NCI-H69 (cell line): ENCODE measurements around the gene EFNA3.

ENCODE experiments used
- DNase-seq: peaks from one replicate; lab custom pipeline; 2025; lab: John Stamatoyannopoulos, UW

Gene EFNA3

DNA sequence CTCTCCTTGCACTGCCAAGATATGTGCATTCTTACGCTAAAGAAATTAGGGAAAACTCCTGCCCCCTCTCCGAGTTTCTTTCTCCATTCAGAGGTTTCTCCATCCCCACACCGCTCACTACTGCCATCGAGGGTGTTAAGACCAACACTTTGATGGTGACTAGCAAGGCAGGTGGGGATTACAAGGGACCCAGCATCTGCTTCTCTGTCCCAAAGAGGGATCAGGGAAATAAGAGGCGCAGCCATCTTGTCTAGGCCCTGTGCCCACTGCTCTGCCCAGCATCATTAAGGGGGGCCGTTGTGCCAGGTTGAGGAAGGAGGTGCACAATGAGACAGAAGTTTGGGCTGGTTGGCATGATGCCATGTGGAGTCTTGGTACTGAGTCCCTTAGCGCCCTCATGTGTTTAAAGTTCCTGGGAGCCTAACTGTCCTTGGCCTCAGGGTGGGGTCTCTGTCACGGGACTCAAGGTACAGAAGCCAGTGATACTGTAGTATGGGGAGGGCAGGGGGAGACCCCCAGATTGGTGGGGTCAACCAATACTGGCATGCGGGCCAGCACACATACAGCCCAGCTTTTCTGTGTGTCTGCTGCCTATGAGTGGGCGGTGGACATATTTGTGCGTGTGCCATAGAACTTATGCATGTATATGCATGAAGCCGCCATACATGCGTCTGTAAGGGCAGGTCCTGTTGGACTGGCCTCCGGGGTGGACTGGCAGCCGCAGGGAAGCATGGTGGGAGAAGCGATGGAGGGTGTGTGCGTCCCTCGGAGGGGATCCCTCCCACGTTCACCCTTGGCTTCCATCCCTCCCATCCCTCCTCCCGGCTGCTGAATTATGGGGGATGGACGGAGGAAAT is 5.5 kb downstream of the EFNA3 start:
- DNase-seq = peak; percentile 72

DNA sequence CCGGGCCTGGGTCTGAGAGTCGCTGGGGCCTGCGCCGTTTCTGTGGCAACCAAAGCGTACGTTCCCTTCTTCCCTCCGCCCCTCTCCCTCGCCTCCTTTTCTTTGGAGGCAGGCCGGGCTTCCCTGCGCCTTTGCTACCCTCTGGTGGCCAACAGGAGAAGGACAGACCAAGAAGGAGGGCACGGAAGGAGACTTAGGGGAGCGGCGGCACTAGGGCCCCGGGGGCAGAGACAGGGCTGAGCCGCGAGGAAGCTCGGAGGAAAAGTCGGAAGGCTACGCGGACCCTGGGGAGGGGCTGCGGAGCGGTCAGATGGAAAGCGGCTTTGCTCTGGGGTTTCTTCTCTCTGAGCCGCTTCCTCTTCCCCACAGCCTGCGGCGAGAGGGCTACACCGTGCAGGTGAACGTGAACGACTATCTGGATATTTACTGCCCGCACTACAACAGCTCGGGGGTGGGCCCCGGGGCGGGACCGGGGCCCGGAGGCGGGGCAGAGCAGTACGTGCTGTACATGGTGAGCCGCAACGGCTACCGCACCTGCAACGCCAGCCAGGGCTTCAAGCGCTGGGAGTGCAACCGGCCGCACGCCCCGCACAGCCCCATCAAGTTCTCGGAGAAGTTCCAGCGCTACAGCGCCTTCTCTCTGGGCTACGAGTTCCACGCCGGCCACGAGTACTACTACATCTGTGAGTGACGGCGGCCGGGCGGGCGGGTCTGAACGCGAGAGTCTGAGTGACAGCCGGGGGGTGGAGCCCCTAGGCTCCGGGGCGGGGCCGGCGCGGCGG is 6.3 kb downstream of the EFNA3 start:
- DNase-seq = peak; percentile 97

DNA sequence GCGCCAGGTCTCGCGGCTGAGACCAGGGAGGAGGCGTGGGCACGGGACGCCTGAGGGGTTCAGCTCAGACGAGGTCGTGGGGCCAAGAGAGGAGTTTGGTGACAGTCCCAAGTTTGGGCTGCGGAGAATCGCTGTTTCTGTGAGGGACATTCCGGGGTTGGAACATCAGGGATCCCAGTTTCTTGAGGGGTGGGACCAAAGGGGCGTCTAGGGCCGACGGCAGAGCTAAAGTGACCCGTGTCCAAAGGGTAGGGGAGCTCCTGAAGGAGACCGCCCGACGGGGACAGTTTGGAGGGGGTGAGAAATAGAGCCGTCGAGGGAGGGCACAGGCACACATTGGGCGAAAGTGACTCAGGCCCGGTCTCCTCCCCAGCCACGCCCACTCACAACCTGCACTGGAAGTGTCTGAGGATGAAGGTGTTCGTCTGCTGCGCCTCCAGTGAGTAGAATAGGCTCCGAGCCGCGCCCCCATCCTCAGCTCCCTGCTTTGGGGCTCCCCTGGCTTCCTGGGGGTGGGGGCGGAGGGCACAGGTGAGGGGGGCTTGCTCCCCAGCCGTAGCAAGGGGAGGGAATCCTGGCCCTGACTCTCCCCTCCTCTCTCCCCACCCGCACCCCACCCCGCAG is 7.0 kb downstream of the EFNA3 start:
- DNase-seq = peak; percentile 76

DNA sequence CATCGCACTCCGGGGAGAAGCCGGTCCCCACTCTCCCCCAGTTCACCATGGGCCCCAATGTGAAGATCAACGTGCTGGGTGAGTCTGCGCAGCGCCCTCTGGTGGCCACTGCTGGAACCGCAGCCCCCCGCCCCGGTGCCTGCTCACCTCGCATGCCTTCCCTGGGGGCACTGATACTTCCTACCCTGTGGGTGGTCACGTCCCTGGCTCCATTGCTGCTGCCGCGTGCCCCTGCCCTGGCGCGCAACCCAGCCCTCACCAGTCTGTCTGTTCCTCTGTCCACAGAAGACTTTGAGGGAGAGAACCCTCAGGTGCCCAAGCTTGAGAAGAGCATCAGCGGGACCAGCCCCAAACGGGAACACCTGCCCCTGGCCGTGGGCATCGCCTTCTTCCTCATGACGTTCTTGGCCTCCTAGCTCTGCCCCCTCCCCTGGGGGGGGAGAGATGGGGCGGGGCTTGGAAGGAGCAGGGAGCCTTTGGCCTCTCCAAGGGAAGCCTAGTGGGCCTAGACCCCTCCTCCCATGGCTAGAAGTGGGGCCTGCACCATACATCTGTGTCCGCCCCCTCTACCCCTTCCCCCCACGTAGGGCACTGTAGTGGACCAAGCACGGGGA is 7.6 kb downstream of the EFNA3 start:
- peak; percentile 87 for DNase-seq

DNA sequence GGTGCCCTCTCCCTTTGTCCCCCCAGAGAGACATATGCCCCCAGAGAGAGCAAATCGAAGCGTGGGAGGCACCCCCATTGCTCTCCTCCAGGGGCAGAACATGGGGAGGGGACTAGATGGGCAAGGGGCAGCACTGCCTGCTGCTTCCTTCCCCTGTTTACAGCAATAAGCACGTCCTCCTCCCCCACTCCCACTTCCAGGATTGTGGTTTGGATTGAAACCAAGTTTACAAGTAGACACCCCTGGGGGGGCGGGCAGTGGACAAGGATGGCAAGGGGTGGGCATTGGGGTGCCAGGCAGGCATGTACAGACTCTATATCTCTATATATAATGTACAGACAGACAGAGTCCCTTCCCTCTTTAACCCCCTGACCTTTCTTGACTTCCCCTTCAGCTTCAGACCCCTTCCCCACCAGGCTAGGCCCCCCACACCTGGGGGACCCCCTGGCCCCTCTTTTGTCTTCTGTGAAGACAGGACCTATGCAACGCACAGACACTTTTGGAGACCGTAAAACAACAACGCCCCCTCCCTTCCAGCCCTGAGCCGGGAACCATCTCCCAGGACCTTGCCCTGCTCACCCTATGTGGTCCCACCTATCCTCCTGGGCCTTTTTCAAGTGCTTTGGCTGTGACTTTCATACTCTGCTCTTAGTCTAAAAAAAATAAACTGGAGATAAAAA is 8.4 kb downstream of the EFNA3 start:
- no peak for DNase-seq

DNA sequence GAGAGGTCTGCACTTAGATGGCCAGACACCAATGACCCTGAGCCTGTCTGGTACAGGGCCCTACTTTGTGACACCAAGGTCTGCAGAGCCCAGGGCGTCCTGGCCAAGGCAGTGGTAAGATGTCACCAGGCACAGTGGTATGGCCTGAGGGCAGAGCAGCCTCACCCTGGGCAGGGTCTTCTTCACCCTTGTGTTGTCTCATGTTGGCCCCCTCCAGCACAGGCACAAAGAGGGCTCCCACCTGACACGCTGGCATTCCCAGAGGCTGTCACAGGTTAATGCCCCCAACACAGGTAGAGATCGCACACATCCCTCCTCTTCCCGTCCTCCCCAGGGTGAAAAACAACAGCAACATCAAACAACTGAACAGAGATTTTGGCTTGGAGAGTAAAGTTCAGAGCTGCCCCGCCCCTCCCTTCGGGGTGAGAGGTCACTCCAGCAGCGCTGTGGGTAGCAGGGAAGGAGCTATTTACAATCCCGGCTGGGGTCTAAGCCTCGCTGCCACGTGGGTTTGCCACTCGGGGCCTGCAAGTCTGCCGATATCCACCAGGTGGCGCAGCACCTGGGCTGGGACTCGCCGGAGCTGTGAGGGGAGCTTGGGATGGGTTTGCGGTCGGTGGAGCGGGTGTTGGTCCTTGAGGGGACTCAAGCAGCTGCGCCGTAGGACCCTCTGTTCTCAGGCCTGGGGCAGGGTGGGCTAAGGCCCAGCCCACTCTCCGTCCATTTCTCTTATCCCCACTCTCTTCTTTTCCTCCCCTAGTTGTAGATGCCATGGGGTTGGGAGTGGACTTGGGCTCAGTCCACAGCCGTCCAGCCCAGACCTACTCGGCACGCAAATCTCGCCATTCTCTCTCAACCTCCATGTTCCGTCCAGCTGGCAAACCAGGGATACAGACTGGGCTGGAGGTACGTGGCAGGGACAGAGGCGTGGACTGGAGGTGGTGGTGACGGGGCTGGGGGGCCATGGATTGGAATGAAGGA is 12.7 kb downstream of the EFNA3 start:
- DNase-seq = peak; percentile 88

DNA sequence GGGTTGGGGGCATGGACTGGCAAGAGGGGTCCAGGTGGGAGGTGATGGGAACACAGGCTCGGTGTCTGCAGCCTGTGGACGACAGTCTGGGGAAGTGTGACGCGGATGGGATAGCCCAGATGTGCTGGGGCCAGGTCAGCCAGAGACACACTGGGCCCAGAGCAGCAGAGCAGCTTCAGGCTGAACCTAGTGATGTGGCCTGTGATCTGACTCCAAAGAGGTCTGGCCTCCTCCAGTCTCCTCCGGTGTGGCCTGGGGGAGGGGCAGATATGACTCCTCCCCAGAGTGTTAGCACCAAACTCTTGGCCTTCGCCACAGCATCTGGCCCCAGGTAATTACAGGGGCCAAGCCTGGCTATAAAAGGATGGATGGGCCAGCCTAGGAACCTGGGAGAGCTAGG is 13.5 kb downstream of the EFNA3 start:
- DNase-seq = no peak

DNA sequence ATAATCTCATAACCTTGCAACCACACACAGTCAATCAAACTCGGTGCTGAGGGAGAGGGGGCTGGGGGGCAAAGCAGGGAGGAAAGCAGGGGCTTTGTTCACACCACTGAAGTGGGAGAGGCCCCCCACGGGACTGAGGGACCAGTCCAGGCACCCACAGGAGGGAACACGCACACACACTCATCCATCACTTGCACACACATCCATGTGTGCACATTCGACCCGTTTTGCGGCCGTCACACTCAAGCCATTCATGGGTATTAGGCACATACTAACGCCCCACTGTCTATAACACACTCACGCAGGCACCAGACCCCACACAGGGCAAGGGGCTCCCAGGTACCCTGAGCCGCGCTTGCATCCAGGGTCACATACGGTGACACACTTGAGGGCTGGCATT is 14.0 kb downstream of the EFNA3 start:
- no peak for DNase-seq

DNA sequence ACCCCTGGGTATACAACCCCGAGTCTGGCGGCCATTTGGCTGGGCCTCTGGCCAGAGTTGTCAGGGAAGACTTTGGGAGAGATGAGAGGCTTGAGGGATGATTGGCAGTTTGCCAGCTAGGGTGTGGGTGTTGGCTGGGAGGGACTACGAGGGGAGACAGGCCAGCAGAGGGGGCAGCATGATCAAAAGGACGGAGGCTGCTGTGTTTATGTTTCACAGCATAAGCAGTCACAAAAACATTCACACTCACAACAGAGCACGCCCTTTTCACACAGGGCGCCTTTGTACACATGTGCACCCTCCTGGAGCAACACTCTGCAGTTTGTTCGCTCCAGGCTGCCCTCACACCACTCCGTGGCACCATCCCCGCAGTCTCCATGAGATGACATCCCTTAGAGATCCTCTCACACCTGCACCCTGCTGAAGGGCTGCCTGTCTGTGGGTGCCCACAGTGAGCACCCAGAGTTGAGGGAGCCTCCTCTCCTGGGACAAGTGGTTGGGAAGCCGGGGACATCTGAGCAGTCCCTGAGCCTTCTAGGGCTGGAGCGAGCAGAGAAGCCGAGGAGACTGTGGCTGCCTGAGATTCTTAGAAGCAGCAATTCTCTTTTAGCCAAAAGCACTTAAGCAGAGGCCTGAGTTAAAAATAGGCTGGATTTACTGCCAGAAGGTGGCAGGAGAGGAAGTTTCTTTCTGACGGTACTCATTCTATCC is 15.4 kb downstream of the EFNA3 start:
- peak; percentile 91 for DNase-seq

DNA sequence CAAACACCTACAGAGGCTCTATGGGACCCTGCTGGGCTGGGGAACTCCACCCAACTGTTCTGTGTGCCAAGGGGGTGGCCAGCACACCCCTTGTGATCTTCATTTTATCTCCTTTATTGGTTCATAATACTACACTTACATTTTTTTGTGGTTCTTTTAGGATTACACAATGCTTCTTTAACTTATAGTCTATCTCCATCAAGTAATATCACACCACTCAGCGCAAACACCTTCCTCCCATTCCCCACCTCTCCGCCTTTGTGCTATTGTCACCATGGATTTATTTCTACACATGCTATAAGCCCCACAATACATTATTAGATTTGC is 15.9 kb downstream of the EFNA3 start:
- DNase-seq = no peak

DNA sequence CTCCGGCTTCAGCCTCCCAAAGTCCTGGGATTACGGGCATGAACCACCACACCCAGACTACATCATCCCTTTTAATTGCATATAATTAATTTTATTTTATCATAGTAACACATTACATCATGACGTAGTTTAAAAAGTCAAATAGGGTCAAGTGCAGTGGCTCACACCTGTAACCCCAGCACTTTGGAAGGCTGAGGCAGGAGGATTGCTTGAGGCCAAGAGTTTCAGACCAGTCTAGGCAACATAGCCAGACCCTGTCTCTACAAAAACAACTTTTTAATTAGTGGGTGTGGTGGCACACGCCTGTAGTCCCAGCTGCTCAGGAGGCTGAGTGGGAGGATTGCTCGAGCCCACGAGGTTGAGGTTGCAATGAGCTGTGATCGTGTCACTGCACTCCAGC is 20.7 kb downstream of the EFNA3 start:
- DNase-seq = no peak

DNA sequence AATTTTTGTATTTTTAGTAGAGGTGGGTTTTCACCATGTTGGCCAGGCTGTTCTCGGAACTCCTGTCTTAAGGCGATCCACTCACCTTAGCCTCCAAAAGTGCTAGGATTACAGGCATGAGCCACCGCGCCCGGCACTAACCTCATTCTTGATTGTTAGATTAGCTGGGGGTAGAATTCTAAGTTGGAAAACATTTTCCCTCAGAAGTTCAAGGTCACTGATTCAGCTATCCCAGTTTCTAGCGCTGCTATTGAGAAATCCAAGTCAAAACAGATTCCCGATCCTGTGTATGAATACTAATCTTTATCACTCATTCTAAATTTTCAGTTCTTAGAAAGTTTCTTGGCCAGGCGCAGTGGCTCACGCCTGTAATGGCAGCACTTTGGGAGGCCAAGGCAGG is 24.7 kb downstream of the EFNA3 start:
- DNase-seq = no peak

DNA sequence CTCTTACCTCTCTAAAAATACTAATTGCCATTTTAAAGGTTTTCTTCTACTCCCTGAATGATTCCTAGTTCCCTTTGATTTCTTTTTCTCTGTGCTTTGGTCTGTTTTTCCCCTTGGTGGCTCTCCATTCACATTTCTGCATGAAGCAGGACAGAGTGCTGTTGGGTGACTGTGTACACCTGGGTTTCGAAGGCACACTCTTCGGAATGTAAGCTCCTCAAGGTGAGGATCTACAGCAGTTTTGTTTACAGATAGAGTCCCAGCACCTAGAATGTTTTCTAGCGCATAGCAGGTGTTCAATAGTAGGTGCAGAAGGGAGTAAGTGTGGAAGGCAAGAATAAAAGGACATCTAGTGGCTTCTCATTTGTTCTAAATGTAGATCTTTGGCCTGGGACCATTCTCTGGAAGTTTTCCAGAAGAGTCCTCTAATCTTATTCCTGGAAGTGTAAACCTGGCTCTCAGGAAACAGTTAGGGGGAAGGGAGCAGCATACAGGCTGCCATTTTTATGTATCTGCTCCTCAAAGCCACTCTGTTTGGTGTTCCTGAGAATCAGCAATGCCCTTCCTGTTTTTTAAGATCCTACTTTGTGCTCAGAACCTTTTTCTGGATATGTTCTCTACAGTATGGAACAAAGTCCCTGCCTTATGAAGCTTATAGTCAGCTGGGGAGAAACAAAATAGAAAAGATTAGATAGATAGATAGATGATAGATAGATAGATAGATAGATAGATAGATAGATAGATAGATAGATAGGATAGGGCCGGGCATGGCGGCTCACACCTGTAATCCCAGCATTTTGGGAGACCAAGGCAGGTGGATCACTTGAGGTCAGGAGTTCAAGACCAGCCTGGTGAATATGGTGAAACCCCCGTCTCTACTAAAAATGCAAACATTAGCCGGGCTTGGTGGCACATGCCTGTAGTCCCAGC is 26.2 kb downstream of the EFNA3 start:
- no peak for DNase-seq

DNA sequence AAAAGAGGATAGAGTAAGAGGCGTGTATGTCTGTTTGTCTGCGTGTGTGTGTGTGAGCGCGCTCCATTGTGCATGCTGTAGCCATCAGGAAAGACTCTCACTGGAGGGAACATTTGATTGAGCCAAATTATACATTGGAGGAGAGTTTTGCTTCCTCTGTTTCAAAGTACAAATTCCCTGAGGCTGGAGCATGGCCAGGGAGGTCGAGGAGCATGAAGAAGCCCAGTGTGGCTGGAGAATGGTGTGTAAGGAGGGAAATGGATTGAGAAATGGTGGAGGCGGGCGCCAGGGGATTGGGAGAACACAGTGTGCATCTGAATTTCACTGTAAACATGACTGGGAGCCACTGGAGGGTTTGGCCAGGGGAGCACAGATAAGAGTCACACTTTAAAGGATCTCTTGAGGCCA is 27.0 kb downstream of the EFNA3 start:
- DNase-seq = no peak

DNA sequence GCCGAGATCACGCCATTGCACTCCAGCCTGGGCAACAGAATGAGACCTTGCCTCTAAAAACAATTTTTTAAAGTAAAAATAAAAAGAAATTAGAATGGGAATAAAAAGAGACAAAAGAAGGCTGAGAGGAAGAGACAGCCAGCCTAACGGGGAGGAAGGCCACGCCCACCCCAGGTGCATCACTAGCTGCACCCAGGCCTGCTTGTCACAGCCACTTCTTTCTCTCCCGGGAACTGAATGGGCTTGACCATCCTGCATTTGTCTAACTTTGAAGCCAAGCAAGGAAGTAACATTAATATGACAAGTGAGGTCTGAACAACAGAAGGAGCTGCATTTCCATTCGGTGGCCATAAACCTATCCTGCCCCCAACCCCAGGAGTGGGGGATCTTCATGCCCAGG is 28.2 kb downstream of the EFNA3 start:
- no peak for DNase-seq

DNA sequence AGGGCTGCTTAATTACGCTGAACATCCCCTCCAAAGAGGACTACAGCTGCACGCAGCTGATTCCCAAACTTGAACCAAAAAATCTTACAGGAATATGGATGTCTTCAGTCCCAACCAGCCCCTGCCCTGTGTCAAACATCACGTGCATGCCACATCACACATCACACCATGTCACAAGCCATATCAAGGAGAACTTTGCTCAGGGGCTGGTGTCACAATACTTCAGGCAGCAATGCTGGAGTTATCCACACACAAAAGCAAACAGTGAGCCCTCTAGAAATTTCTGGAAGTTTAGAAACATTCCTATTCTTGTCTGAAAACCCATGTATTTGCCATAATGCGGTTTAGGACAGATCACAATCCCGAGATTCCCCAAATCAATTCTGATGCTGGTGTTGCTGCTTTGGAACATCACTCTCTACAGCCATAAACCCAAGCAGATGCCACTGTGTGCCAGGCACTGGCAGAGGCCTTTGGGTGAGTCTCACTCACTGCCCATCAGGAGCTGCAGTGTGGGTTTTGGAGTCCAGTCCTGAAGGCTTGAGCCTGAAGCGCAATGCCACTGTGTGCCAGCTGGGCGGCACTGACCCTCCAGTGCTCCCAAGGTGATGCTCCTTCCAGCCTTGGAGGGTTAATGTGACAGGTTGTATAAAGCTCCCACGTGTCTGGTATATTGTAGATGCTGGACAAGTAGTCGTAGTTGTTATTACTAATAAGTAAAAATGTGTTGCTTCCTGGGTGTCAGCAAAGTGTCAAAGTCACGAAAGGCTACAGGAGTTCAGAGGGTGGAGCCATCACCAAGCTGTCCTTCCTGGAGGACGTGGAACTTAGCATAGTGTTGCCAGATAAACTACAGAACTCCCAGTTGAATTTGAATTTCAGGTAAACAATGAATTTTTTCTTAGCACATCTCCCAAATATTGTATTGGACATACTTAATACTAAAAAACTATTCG is 28.9 kb downstream of the EFNA3 start:
- no peak for DNase-seq

DNA sequence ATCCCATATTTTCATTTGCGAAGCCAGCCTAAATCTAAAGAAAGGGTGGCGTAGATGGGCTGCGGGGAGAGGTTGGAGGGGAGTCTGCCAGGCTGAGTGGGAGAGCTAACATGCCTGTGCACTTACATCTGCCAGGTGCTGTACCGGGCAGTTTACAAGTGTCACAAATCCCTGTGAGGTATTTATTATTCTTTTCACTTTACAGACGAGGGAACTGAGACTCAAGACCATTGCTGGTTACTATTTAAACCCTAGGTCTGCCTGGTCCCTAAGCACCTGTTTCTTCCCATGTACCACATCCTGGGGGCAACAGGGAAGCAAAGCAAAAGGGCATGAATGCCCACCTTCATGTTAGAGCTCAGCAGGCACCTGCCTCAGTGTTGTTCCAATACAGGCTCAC is 29.7 kb downstream of the EFNA3 start:
- no peak for DNase-seq

DNA sequence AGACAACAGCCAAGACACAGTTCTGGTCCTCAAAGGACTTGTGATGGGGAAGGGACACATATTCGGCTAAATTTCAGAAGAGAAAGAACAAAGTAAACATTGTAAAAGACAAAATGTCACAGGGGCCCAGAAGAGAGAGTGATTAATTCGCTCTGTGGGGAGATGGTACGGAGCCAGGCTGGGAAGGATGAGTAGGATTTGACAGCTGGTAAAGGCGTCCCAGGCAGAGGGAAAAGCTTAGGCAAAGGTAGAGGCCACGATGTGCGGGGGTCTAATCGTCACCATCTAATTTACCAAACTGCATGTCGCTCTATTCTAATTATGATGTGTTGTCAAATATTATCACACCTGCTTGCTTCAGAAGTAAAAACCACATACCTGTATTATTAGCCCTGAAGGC is 31.7 kb downstream of the EFNA3 start:
- no peak for DNase-seq
